H1 (cell line): ENCODE results near the gene KRT77. TPM values are rescaled to one million over a fixed set of nuclear protein-coding genes. Genes with fewer than 3 reads are reported as not detected.

ENCODE experiments used
- CTCF ChIA-PET: fragments of 300-600 bp; sonication (Branson Sonifier 250); formaldehyde crosslinking; loops from one replicate; lab custom pipeline; 2021; ENCODE audit not compliant: partially characterized antibody; lab: Charles Lee
- POLR2A ChIA-PET: fragments of 300-600 bp; sonication (Branson Sonifier 250); formaldehyde crosslinking; loops from one replicate; lab custom pipeline; 2021; ENCODE audit warnings: inconsistent platforms; ENCODE audit not compliant: partially characterized antibody; lab: Charles Lee
- DNase-seq, 2 experiments: peaks; one replicate each; pipeline versions ENCODE4 v3.0.0 to v3.0.0-alpha.2; 2010 to 2022; ENCODE audit warnings: low spot score in 2 of 2, low read depth in 1 of 2, mixed read lengths in 1 of 2
- FAIRE-seq: peaks from 2 replicates; lab custom pipeline; 2011; peaks lifted over from hg19 to GRCh38; lab: Jason Lieb, UNC
- H2AFZ ChIP-seq: 2 replicates; pipeline ENCODE4 v1.8.1; 2012; ENCODE audit warnings: low read length, inconsistent platforms
- H2AK5ac ChIP-seq: 2 replicates; pipeline ENCODE4 v1.6.1; 2013; ENCODE audit warnings: low read depth, low read length
- H2BK120ac ChIP-seq: replicated peaks from 2 replicates; pipeline ENCODE3; 2013; ENCODE audit warnings: low read depth, low read length, inconsistent platforms
- H2BK12ac ChIP-seq: 2 replicates; pipeline ENCODE4 v1.6.1; 2013; ENCODE audit warnings: low read depth, low read length
- H2BK15ac ChIP-seq: 2 replicates; pipeline ENCODE4 v1.6.1; 2013; ENCODE audit warnings: low read length
- H2BK20ac ChIP-seq: 2 replicates; pipeline ENCODE4 v1.6.1; 2013; ENCODE audit warnings: low read length
- H2BK5ac ChIP-seq: 2 replicates; pipeline ENCODE4 v1.6.1; 2013; ENCODE audit warnings: low read depth, low read length
- H3K14ac ChIP-seq: 2 replicates; pipeline ENCODE4 v1.6.1; 2013; ENCODE audit warnings: inconsistent platforms; ENCODE audit not compliant: insufficient read length
- H3K18ac ChIP-seq: 2 replicates; pipeline ENCODE4 v1.6.1; 2013; ENCODE audit warnings: low read length; ENCODE audit errors: extremely low read depth
- H3K23ac ChIP-seq: 2 replicates; pipeline ENCODE4 v1.6.1; 2013; ENCODE audit warnings: inconsistent platforms; ENCODE audit not compliant: insufficient read length
- H3K23me2 ChIP-seq: 2 replicates; pipeline ENCODE4 v1.6.1; 2013; ENCODE audit warnings: low read depth, low read length
- H3K27ac ChIP-seq: 2 replicates; pipeline ENCODE4 v1.6.1; 2011; ENCODE audit warnings: low read depth, low read length, inconsistent platforms
- H3K27me3 ChIP-seq, 4 experiments: replicated peaks in 1 of 4; 1 replicate in 1 of 4; 2 replicates in 3 of 4; pipeline versions ENCODE4 v1.6.1 to v1.8.1; 2011 to 2013; ENCODE audit warnings: low read length in 3 of 4, mild to moderate bottlenecking in 3 of 4, inconsistent platforms in 2 of 4, mixed read lengths in 2 of 4, moderate library complexity in 1 of 4; ENCODE audit not compliant: control insufficient read depth in 3 of 4, insufficient read depth in 3 of 4; ENCODE audit errors: extremely low read depth in 1 of 4
- H3K36me3 ChIP-seq, 4 experiments: 2 replicates each; pipeline versions ENCODE4 v1.6.1 to v1.8.1; 2011 to 2013; ENCODE audit warnings: mild to moderate bottlenecking in 4 of 4, low read length in 3 of 4, moderate library complexity in 2 of 4, control low read depth in 1 of 4, inconsistent platforms in 1 of 4; ENCODE audit not compliant: insufficient read depth in 4 of 4, control insufficient read depth in 2 of 4
- H3K4ac ChIP-seq: replicated peaks from 2 replicates; pipeline ENCODE3; 2013; ENCODE audit warnings: low read length, low read depth, mixed read lengths, inconsistent platforms; ENCODE audit not compliant: insufficient read length
- H3K4me1 ChIP-seq, 4 experiments: replicated peaks in 1 of 4; 1 replicate in 1 of 4; 2 replicates in 3 of 4; pipeline versions ENCODE4 v1.6.1 to v1.8.1; 2011 to 2013; ENCODE audit warnings: low read length in 3 of 4, inconsistent platforms in 2 of 4, mixed read lengths in 1 of 4; ENCODE audit not compliant: insufficient read depth in 4 of 4, control insufficient read depth in 3 of 4
- H3K4me2 ChIP-seq, 2 experiments: 2 replicates each; pipeline versions ENCODE4 v1.6.1 to v1.8.1; 2011 to 2013; ENCODE audit warnings: low read depth in 2 of 2, low read length in 2 of 2, control low read depth in 1 of 2, inconsistent platforms in 1 of 2, mild to moderate bottlenecking in 1 of 2; ENCODE audit not compliant: insufficient read depth in 1 of 2
- H3K4me3 ChIP-seq, 4 experiments: fragments of 200-600, 300-600 bp in 1 of 4; sonication (generic), shearing (Covaris generic), sonication (Bioruptor Twin) in 1 of 4; 2 replicates each; pipeline versions ENCODE4 v1.5.1 to v1.8.1; 2011 to 2016; ENCODE audit warnings: low read length in 4 of 4, low read depth in 3 of 4, control low read depth in 2 of 4, inconsistent platforms in 2 of 4, mild to moderate bottlenecking in 2 of 4, mixed read lengths in 1 of 4, moderate library complexity in 1 of 4; ENCODE audit not compliant: insufficient read depth in 2 of 4; ENCODE audit errors: extremely low read depth in 1 of 4
- H3K56ac ChIP-seq: replicated peaks from 2 replicates; pipeline ENCODE3; 2013; ENCODE audit warnings: low read depth, mild to moderate bottlenecking, mixed read lengths, low read length, inconsistent platforms; ENCODE audit not compliant: insufficient read length
- H3K79me1 ChIP-seq: 2 replicates; pipeline ENCODE4 v1.6.1; 2013; ENCODE audit warnings: low read depth, low read length, control low read depth
- H3K79me2 ChIP-seq, 2 experiments: 2 replicates each; pipeline versions ENCODE4 v1.6.1 to v1.8.1; 2012 to 2013; ENCODE audit warnings: low read length in 2 of 2, mild to moderate bottlenecking in 2 of 2, inconsistent platforms in 1 of 2; ENCODE audit not compliant: insufficient read depth in 2 of 2, control insufficient read depth in 1 of 2
- H3K9ac ChIP-seq, 4 experiments: replicated peaks in 1 of 4; 1 replicate in 1 of 4; 2 replicates in 3 of 4; pipeline versions ENCODE4 v1.6.1 to v1.8.1; 2011 to 2013; ENCODE audit warnings: low read depth in 3 of 4, low read length in 3 of 4, control low read depth in 2 of 4, mild to moderate bottlenecking in 2 of 4, moderate library complexity in 2 of 4, inconsistent platforms in 1 of 4; ENCODE audit errors: extremely low read depth in 1 of 4
- H3K9me3 ChIP-seq, 2 experiments: 2 replicates each; pipeline versions ENCODE4 v1.6.1 to v1.8.1; 2012 to 2013; ENCODE audit warnings: mild to moderate bottlenecking in 2 of 2, moderate library complexity in 2 of 2, control low read depth in 1 of 2, inconsistent platforms in 1 of 2, low read depth in 1 of 2, low read length in 1 of 2, mixed read lengths in 1 of 2; ENCODE audit not compliant: insufficient read depth in 2 of 2
- H4K20me1 ChIP-seq, 2 experiments: replicated peaks in 1 of 2; 2 replicates each; pipeline versions ENCODE3 to v1.8.1; 2011 to 2013; ENCODE audit warnings: inconsistent platforms in 2 of 2, low read length in 2 of 2, mild to moderate bottlenecking in 1 of 2; ENCODE audit not compliant: insufficient read depth in 2 of 2, control insufficient read depth in 1 of 2
- H4K5ac ChIP-seq: 2 replicates; pipeline ENCODE4 v1.6.1; 2013; ENCODE audit warnings: low read length, low read depth, mixed read lengths, inconsistent platforms; ENCODE audit not compliant: insufficient read length
- H4K8ac ChIP-seq: 2 replicates; pipeline ENCODE4 v1.8.0; 2013; ENCODE audit warnings: mild to moderate bottlenecking, moderate library complexity, low read length, inconsistent platforms; ENCODE audit not compliant: insufficient read depth; ENCODE audit errors: extremely low read depth
- H4K91ac ChIP-seq: replicated peaks from 2 replicates; pipeline ENCODE3; 2013; ENCODE audit warnings: low read length, mixed read lengths, inconsistent platforms; ENCODE audit not compliant: insufficient read length
- BRCA1 ChIP-seq: IDR thresholded peaks from 2 replicates; pipeline ENCODE4 v1.6.1; 2012; ENCODE audit warnings: low read depth, low read length, improper control_type of control experiment
- CEBPB ChIP-seq: IDR thresholded peaks from 2 replicates; pipeline ENCODE4 v1.6.1; 2012; ENCODE audit warnings: low read depth, low read length
- CREB1 ChIP-seq: IDR thresholded peaks from 2 replicates; pipeline ENCODE4 v1.6.1; 2012; ENCODE audit warnings: inconsistent platforms
- EP300 ChIP-seq, 2 experiments: IDR thresholded peaks; 1 replicate in 1 of 2; 2 replicates in 1 of 2; pipeline ENCODE4 v1.6.1; 2011 to 2012; ENCODE audit warnings: low read depth in 2 of 2, low read length in 2 of 2, mild to moderate bottlenecking in 2 of 2, borderline replicate concordance in 1 of 2, inconsistent platforms in 1 of 2, moderate library complexity in 1 of 2
- GABPA ChIP-seq: IDR thresholded peaks from 2 replicates; pipeline ENCODE4 v1.6.1; 2011; ENCODE audit warnings: mild to moderate bottlenecking, low read length, moderate library complexity, borderline replicate concordance; ENCODE audit not compliant: insufficient read depth
- HDAC2 ChIP-seq, 2 experiments: fragments of 300-600 bp in 1 of 2; sonication (generic) in 1 of 2; IDR thresholded peaks; 2 replicates each; pipeline ENCODE4 v1.6.1; 2011 to 2012; ENCODE audit warnings: low read depth in 2 of 2, low read length in 2 of 2, mild to moderate bottlenecking in 2 of 2, moderate library complexity in 2 of 2, borderline replicate concordance in 1 of 2, inconsistent platforms in 1 of 2
- HDAC6 ChIP-seq: IDR thresholded peaks from one replicate; pipeline ENCODE4 v1.7.1; 2012; ENCODE audit warnings: low read depth, mild to moderate bottlenecking, inconsistent platforms, low read length, moderate library complexity
- NRF1 ChIP-seq: IDR thresholded peaks from 2 replicates; pipeline ENCODE4 v1.6.1; 2011; ENCODE audit warnings: mild to moderate bottlenecking, low read depth, low read length, improper control_type of control experiment
- PHF8 ChIP-seq: fragments of 200-600 bp; sonication (generic); conservative IDR thresholded peaks from 2 replicates; pipeline ENCODE4 v1.7.1; 2012; ENCODE audit warnings: low read depth, mild to moderate bottlenecking, inconsistent platforms, low read length, moderate library complexity
- POLR2A ChIP-seq, 2 experiments: IDR thresholded peaks; 1 replicate in 1 of 2; 2 replicates in 1 of 2; pipeline ENCODE4 v1.6.1; 2011; ENCODE audit warnings: low read depth in 2 of 2, low read length in 2 of 2, mild to moderate bottlenecking in 2 of 2; ENCODE audit errors: control extremely low read depth in 1 of 2
- POLR2AphosphoS5 ChIP-seq: IDR thresholded peaks from 2 replicates; pipeline ENCODE4 v1.6.1; 2011; ENCODE audit warnings: low read depth, low read length
- POU5F1 ChIP-seq: IDR thresholded peaks from 2 replicates; pipeline ENCODE4 v1.6.1; 2011; ENCODE audit warnings: low read depth, mild to moderate bottlenecking, low read length, moderate library complexity
- SIN3A ChIP-seq, 2 experiments: IDR thresholded peaks in 1 of 2; conservative IDR thresholded peaks in 1 of 2; 2 replicates each; pipeline ENCODE4 v1.6.1; 2011 to 2012; ENCODE audit warnings: low read length in 2 of 2, improper control_type of control experiment in 1 of 2, low read depth in 1 of 2, mild to moderate bottlenecking in 1 of 2
- TAF1 ChIP-seq: IDR thresholded peaks from 2 replicates; pipeline ENCODE4 v1.6.1; 2011; ENCODE audit warnings: mild to moderate bottlenecking, low read depth, low read length
- TEAD4 ChIP-seq: IDR thresholded peaks from 2 replicates; pipeline ENCODE4 v1.6.1; 2012; ENCODE audit warnings: low read depth, low read length, inconsistent platforms, mixed read lengths
- WGBS, 2 experiments: shearing (Covaris generic) in 1 of 2; methylation state at CpG; one replicate each; pipeline versions ENCODE4 v1.1.6 to v1.1.7; 2013 to 2015; ENCODE audit warnings: low lambda C conversion rate in 2 of 2, mixed read lengths in 2 of 2, inconsistent platforms in 1 of 2, low coverage in 1 of 2, missing lambda C conversion rate in 1 of 2; ENCODE audit not compliant: insufficient replicate concordance in 2 of 2, insufficient coverage in 1 of 2, insufficient read length in 1 of 2; ENCODE audit errors: extremely low coverage in 1 of 2, missing lambda C conversion rate in 1 of 2; 5-methylcytosine and 5-hydroxymethylcytosine counted together
- polyA plus RNA-seq, 7 experiments: library from polyadenylated mRNA; depleted of rRNA in 3 of 7; stranded (reverse) in 5 of 7; unstranded in 2 of 7; fragments of >200 nt in 5 of 7; fragments of 200-250 nt in 2 of 7; gene quantifications; 1 replicate in 5 of 7; 2 replicates in 1 of 7; 4 replicates in 1 of 7; pipeline versions ENCODE4 v1.2.1 to v1.2.3, GENCODE V29; 2011 to 2013; ENCODE audit warnings: missing spikeins in 2 of 7, mixed read lengths in 2 of 7
- total RNA-seq: library from RNA; stranded (reverse); fragmentation: NEBNext Ultra II Directional; extraction: Animal tissue kit (Norgen Biotek cat#: 25700); gene quantifications from 2 replicates; pipeline ENCODE4 v1.2.1, GENCODE V29; 2021

KRT77 gene
- total and polyA plus RNA-seq, 2 of the 8 experiments (the other 6 are each of a cell fraction or from before 2014, with no cell fraction given) = 0.02 TPM; not detected in 1

GRCh38 chr12:52660934-52661499 lies 42.3 kb downstream of the KRT77 start:
- no peak overlapping the region for H3K4me3 ChIP-seq
- no peak overlapping the region for H3K9ac ChIP-seq
- WGBS, 2 experiments = 81% methylated on average over 3 of the region's 3 CpGs; no CpG with 5 or more reads in 1 of the 2 experiments
- no peak for TF ChIP-seq BRCA1
- no peak for TF ChIP-seq HDAC6
- no peak for TF ChIP-seq POLR2A (IDR thresholded peaks at IDR 0.05; ENCODE audit: control extremely low read depth in 1 of 2, low read depth in 2 of 2, low read length in 2 of 2)
- TF ChIP-seq CEBPB = no peak
- TF ChIP-seq SIN3A (conservative IDR thresholded peaks at IDR 0.05 in 1 of 2, IDR thresholded peaks at IDR 0.05 in 1 of 2; ENCODE audit: low read depth in 1 of 2, low read length in 2 of 2) = no peak
- no peak for TF ChIP-seq NRF1
- TF ChIP-seq POU5F1 = no peak
- no peak for TF ChIP-seq TEAD4
- no peak for TF ChIP-seq CREB1
- TF ChIP-seq POLR2AphosphoS5 = no peak
- TF ChIP-seq EP300 (IDR thresholded peaks at IDR 0.05; ENCODE audit: borderline replicate concordance in 1 of 2, low read depth in 2 of 2, low read length in 2 of 2) = no peak
- no peak for TF ChIP-seq HDAC2 (IDR thresholded peaks at IDR 0.05; ENCODE audit: borderline replicate concordance in 1 of 2, low read depth in 2 of 2, low read length in 2 of 2)
- no peak for TF ChIP-seq GABPA
- no peak for TF ChIP-seq TAF1
- TF ChIP-seq PHF8 = no peak

More at GRCh38 chr12:52660934-52661499, 42.3 kb downstream of the KRT77 start:
- no peak overlapping the region for H3K4ac ChIP-seq
- no peak overlapping the region for H2BK15ac ChIP-seq
- no peak overlapping the region for H3K27ac ChIP-seq
- no peaks in the 10 kb centered on the region for H4K20me1 ChIP-seq
- CTCF ChIA-PET = interaction anchor here (0.6 to 2.3 kb wide), 16 partner anchors 11 to 1096 kb away, joined by 3 to 7 read pairs (median 4); partner anchors contain the start of gene KRT83
- no peak overlapping the region for H4K8ac ChIP-seq
- no peak overlapping the region for H3K4me2 ChIP-seq
- FAIRE-seq (no peak), DNase-seq (no peak)
- H3K4me1 ChIP-seq = no peaks in the 10 kb centered on the region
- no peak overlapping the region for H4K91ac ChIP-seq
- no peak overlapping the region for H2AK5ac ChIP-seq
- no peak overlapping the region for H2AFZ ChIP-seq
- H2BK20ac ChIP-seq = no peak overlapping the region
- no peak overlapping the region for H2BK12ac ChIP-seq
- H3K36me3 ChIP-seq = no peaks in the 10 kb centered on the region
- no peak overlapping the region for H2BK5ac ChIP-seq
- no peaks in the 10 kb centered on the region for H3K9me3 ChIP-seq
- H3K79me1 ChIP-seq = no peaks in the 10 kb centered on the region
- no peaks in the 10 kb centered on the region for H3K79me2 ChIP-seq
- H3K23ac ChIP-seq = no peak overlapping the region
- no peak overlapping the region for H3K18ac ChIP-seq
- H3K56ac ChIP-seq = no peak overlapping the region
- H3K23me2 ChIP-seq = no peaks in the 10 kb centered on the region
- POLR2A ChIA-PET = no interaction called here
- H3K14ac ChIP-seq = no peak overlapping the region
- H3K27me3 ChIP-seq = no peaks in the 10 kb centered on the region
- H4K5ac ChIP-seq = no peak overlapping the region
- H2BK120ac ChIP-seq = no peak overlapping the region
